ENCODE data around the gene TECTA.
"Not testable (repeated sequence)": the region's sequence is repeated elsewhere in the genome, so short reads cannot be mapped to it uniquely, and the experiment has no call there.

Gene TECTA

DNA sequence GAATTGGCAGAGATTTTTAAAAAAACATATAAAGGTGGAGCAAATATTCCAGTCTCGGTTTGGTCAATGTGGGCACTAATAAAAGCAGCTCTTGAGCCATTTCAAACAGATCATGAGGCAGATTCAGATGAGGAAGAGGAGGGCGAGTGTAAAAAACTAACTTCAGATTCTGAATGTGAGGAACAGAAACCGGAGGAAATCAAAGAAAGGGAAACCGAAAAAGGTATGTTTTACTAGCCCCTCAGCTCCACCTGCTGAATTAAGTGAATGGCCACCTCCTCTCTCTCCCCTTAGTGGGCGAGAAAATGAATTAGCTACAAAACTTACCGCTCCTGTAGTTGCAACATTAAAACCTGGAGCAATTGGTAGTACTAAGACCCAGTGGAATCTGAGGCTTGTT, 136.2 kb downstream of the TECTA start:
- not testable (repeated sequence) for DNase-seq

DNA sequence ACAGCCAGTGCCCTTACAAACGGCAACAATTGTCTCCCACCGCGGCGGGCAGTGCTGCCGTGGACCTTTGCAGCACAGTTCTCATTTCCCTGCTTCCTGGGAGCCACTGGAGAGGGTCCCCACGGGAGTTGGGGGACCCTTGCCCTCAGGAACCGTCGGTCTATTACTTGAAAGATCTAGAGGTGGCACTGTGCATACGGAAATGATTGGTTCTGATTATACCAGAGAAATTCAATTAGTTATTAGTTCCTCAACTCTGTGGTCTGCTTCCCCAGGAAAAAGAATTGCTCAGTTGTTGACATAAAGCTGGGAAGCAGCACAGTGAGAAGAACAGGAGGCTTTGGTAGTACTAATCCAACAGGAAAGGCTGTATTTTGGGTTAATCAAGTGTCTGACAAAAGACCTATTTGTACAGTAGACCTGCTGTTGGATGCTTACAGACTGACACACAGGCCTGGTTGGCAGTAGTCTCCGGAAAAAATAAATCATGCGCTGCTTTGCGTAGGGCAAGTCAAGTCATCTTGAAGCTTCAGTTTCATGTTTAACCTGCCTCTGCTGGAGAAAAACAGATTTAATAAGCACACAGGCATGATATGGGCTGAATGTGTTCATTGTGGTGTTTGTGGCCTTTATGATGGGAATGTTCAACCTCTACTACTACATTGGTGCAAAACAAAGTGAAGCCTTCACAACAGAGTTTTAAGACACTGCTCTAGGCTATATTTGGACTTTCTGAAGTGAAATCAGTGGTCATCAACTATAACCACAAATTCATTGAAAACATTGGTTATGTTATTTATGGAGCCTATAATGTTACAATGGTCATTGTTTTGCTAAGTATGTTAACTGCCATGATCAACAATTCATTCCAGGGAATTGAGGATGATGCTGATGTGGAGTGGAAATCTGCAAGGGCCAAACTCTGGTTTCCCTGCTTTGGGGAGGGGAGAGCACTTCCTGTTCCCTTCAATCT, 136.9 kb downstream of the TECTA start:
- peak; percentile 74 for DNase-seq

DNA sequence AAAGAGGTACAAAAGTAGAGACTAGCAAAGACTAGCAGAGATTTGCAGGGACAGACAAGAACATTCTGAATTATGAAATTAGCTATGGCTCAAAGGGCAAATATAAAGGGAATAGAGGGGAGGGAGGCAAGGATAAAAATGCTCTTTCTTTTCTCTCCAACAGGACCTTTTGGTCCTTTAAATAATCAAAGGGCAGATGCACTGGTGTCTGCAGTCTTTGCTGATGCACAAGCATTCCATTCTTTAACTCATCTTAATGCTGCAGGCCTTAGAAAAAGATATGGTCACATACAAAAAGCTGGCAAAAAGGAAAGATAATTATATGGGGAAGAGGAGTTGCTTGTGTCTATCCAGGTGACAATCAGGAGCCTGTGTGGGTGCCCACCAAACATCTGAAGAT, 137.9 kb downstream of the TECTA start:
- no peak for DNase-seq

DNA sequence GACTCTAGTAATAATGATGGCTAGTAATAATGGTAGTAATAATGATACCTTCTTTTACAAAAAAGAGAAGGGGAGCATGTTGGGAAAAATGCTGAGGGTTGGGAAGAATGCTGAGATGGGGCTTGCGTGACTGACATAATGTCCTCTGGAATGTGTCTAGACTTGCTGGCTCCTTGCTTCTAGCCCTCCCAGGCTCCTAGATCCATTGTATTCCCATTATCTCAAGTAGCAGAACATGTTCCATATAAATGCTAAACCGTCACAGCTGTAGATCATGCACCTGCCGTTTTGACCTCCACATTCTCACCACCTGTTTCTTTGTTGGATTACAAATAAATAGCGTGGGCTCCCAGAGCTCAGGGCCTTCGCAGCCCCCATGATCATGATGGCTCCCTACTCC, 139.0 kb downstream of the TECTA start:
- not testable (repeated sequence) for DNase-seq

DNA sequence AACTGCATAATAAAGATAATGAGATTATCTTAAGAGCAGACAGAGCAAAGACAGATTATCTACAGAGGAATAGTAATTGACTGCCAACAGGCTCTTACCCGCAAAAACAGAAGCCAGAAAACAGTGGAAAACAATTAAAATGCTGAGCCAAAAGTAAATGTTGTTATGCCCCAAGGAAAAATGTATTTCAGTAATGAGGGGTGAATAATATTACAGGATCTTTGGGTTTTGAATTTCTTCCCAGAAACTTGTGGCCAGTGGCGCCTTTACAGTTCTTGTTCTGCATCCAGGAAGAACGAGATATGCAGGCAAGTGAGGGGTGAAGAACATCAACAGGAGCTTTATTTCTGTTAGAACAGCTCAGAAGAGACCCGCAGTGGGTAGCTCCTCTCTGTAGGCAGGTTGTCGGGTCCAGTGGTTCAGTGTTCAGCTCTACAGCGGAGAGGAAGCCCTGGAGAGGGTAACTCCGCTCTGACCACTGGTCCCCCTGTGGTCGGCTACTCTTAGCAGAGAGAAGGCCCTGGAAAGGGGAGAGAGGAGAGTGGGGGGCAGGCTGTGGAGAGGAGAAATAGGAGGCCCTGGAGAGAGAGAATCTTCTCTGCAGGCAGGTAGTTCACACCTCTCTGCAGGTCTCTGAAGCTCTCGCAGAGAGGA, 139.7 kb downstream of the TECTA start:
- DNase-seq = no peak

All from femur (tissue), 1 donor.